ENCODE data around the gene SPCS3.

Gene SPCS3

GRCh38 chr4:176300565-176300964 lies 19.2 kb upstream of the SPCS3 start:
- DNase-seq (ENCODE audit: low read depth): no peak
- TF ChIP-seq, protein P1, sequence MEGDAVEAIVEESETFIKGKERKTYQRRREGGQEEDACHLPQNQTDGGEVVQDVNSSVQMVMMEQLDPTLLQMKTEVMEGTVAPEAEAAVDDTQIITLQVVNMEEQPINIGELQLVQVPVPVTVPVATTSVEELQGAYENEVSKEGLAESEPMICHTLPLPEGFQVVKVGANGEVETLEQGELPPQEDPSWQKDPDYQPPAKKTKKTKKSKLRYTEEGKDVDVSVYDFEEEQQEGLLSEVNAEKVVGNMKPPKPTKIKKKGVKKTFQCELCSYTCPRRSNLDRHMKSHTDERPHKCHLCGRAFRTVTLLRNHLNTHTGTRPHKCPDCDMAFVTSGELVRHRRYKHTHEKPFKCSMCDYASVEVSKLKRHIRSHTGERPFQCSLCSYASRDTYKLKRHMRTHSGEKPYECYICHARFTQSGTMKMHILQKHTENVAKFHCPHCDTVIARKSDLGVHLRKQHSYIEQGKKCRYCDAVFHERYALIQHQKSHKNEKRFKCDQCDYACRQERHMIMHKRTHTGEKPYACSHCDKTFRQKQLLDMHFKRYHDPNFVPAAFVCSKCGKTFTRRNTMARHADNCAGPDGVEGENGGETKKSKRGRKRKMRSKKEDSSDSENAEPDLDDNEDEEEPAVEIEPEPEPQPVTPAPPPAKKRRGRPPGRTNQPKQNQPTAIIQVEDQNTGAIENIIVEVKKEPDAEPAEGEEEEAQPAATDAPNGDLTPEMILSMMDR (conservative IDR thresholded peaks at IDR 0.05; ENCODE audit: control insufficient read depth, insufficient read depth, low read depth, low read length): no peak
- H3K4me3 ChIP-seq (ENCODE audit: control insufficient read depth, low read depth, low read length): no peak overlapping the region

- no peak overlapping the region for H3K4me3 ChIP-seq (ENCODE audit: control insufficient read depth, low read depth, low read length)
- TF ChIP-seq, protein P1 (conservative IDR thresholded peaks at IDR 0.05; ENCODE audit: control insufficient read depth, insufficient read depth, low read depth, low read length): no peak
- peak; percentile 84 for DNase-seq (ENCODE audit: low read depth)
These were observed 17.2 kb upstream of the SPCS3 start for GRCh38 chr4:176302283-176303275.

DNA sequence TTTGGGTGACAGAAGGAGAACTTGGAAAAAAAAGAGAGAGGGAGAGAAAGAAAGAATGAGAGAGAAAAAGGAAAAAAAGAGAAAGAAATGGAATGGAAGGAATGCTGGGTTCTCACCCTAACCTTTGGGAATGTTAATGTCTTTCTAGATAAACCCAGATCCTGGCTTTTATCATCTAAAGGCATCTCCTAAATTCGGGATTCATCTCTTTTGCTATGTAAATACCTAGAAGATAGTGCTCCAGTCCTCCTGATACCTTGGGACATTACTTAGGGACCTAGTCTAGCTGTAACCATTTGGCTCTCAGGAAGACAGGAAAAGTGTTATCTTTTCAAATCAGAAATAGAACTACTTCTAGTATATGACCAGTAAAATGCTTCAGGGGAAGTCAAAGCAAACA lies 15.8 kb upstream of the SPCS3 start:
- DNase-seq (ENCODE audit: low read depth): no peak
- no peak overlapping the region for H3K4me3 ChIP-seq (ENCODE audit: control insufficient read depth, low read depth, low read length)
- TF ChIP-seq, protein P1 (conservative IDR thresholded peaks at IDR 0.05; ENCODE audit: control insufficient read depth, insufficient read depth, low read depth, low read length): no peak

- TF ChIP-seq, protein P1 (conservative IDR thresholded peaks at IDR 0.05; ENCODE audit: control insufficient read depth, insufficient read depth, low read depth, low read length): no peak
- no peak overlapping the region for H3K4me3 ChIP-seq (ENCODE audit: control insufficient read depth, low read depth, low read length)
- DNase-seq (ENCODE audit: low read depth): no peak
These were observed 12.7 kb upstream of the SPCS3 start for GRCh38 chr4:176306837-176307665.

DNA sequence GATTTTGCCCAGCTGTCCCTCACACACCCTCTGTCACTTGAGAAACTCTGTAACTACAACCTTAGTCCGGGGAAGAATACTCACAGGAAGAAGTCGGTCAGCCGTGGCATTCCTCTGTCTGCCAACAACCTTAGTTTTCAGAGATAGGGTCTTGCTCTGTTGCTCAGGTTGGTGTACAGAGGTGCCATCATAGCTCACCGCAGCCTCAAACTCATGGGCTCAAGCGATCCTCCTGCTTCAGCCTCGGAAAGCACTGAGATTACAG lies 12.2 kb upstream of the SPCS3 start:
- H3K4me3 ChIP-seq (ENCODE audit: control insufficient read depth, low read depth, low read length): no peak overlapping the region
- no peak for DNase-seq (ENCODE audit: low read depth)
- TF ChIP-seq, protein P1 (conservative IDR thresholded peaks at IDR 0.05; ENCODE audit: control insufficient read depth, insufficient read depth, low read depth, low read length): no peak

- H3K4me3 ChIP-seq (ENCODE audit: control insufficient read depth, low read depth, low read length): no peak overlapping the region
- TF ChIP-seq, protein P1 (conservative IDR thresholded peaks at IDR 0.05; ENCODE audit: control insufficient read depth, insufficient read depth, low read depth, low read length): no peak
These were observed 11.3 kb upstream of the SPCS3 start for GRCh38 chr4:176308441-176308840.

More at GRCh38 chr4:176308441-176308840, 11.3 kb upstream of the SPCS3 start:
- DNase-seq (ENCODE audit: low read depth): no peak

All from fibroblast of mammary gland (primary cell).